Hepatocyte (in vitro differentiated cells): ENCODE data around the gene GRM1. TPM values are rescaled to one million over a fixed set of nuclear protein-coding genes. Genes with fewer than 3 reads are reported as not detected.

Source experiments
- DNase-seq: peaks from one replicate; pipeline ENCODE4 v3.0.0-alpha.2; 2016; ENCODE audit warnings: low spot score
- H2AFZ ChIP-seq: fragments of 200-600 bp; sonication (generic); 2 replicates; pipeline ENCODE4 v1.6.0; 2016; ENCODE audit warnings: antibody characterized with exemption, mild to moderate bottlenecking
- H3K27ac ChIP-seq: fragments of 200-600 bp; sonication (generic); 2 replicates; pipeline ENCODE4 v1.5.1; 2016; ENCODE audit warnings: mild to moderate bottlenecking
- H3K27me3 ChIP-seq: fragments of 200-600 bp; sonication (generic); 2 replicates; pipeline ENCODE4 v1.6.1; 2016
- H3K36me3 ChIP-seq: fragments of 200-600 bp; sonication (generic); replicated peaks from 2 replicates; pipeline ENCODE4 v1.5.1; 2016; ENCODE audit warnings: low read depth; ENCODE audit not compliant: insufficient read depth
- H3K4me1 ChIP-seq: fragments of 200-600 bp; sonication (generic); 2 replicates; pipeline ENCODE4 v1.5.1; 2016; ENCODE audit warnings: mild to moderate bottlenecking, moderate library complexity; ENCODE audit not compliant: insufficient read depth
- H3K4me2 ChIP-seq: fragments of 200-600 bp; sonication (generic); 2 replicates; pipeline ENCODE4 v1.6.0; 2016
- H3K4me3 ChIP-seq: fragments of 200-600 bp; sonication (generic); 2 replicates; pipeline ENCODE4 v1.5.1; 2016; ENCODE audit warnings: mild to moderate bottlenecking
- H3K79me2 ChIP-seq: fragments of 200-600 bp; sonication (generic); 2 replicates; pipeline ENCODE4 v1.6.0; 2017; ENCODE audit warnings: mild to moderate bottlenecking
- H3K9me2 ChIP-seq: fragments of 200-600 bp; sonication (generic); replicated peaks from 2 replicates; pipeline ENCODE4 v1.6.0; 2017; ENCODE audit warnings: mild to moderate bottlenecking; ENCODE audit not compliant: insufficient read depth
- H3K9me3 ChIP-seq: fragments of 200-600 bp; sonication (generic); 2 replicates; pipeline ENCODE4 v1.5.1; 2016; ENCODE audit warnings: low read depth, mild to moderate bottlenecking
- H4K20me1 ChIP-seq: fragments of 200-600 bp; sonication (generic); 2 replicates; pipeline ENCODE4 v1.6.0; 2016; ENCODE audit warnings: mild to moderate bottlenecking; ENCODE audit not compliant: insufficient read depth, poor library complexity, severe bottlenecking
- CTCF ChIP-seq: fragments of 200-600 bp; sonication (generic); IDR thresholded peaks from 2 replicates; pipeline ENCODE4 v1.5.1; 2016; ENCODE audit warnings: antibody characterized with exemption, mild to moderate bottlenecking; ENCODE audit not compliant: poor library complexity
- EZH2 ChIP-seq: fragments of 200-600 bp; sonication (generic); IDR thresholded peaks from 2 replicates; pipeline ENCODE4 v1.6.1; 2016; ENCODE audit warnings: antibody characterized with exemption, mild to moderate bottlenecking, borderline replicate concordance
- EZH2phosphoT487 ChIP-seq: fragments of 200-600 bp; sonication (generic); IDR thresholded peaks from one replicate; pipeline ENCODE4 v1.6.1; 2018; ENCODE audit warnings: antibody characterized with exemption, mild to moderate bottlenecking, low read depth, moderate library complexity; ENCODE audit not compliant: unreplicated experiment, severe bottlenecking
- WGBS: methylation state at CpG from one replicate; pipeline ENCODE4 v1.1.6; 2016; ENCODE audit warnings: low lambda C conversion rate; ENCODE audit errors: missing lambda C conversion rate; 5-methylcytosine and 5-hydroxymethylcytosine counted together
- polyA plus RNA-seq: library from polyadenylated mRNA; unstranded; fragments of >200 nt; fragmentation: Nextera tagmentation; extraction: Ambion mirVana; gene quantifications from 2 replicates; pipeline ENCODE4 v1.2.1, GENCODE V29; 2016
- total RNA-seq: library from RNA; depleted of rRNA; stranded (reverse); fragments of >200 nt; gene quantifications from 2 replicates; pipeline ENCODE4 v1.2.3, GENCODE V29; 2014

GRM1 gene
- total and polyA plus RNA-seq, 2 experiments from 2014 or later, result 0.17 TPM; not detected in 1

- no peaks in the 10 kb centered on the region for H3K36me3 ChIP-seq
- H3K27me3 ChIP-seq, result no peaks in the 10 kb centered on the region
- no peak overlapping the region for H3K27ac ChIP-seq
- H3K9me3 ChIP-seq, result no peaks in the 10 kb centered on the region
- no peak overlapping the region for H3K4me2 ChIP-seq
- H3K9me2 ChIP-seq, result no peaks in the 10 kb centered on the region
- no peak overlapping the region for H2AFZ ChIP-seq
- no peak for DNase-seq
- no peaks in the 10 kb centered on the region for H3K4me1 ChIP-seq
- TF ChIP-seq EZH2phosphoT487, result no peak
- TF ChIP-seq EZH2, result no peak
- no peak for TF ChIP-seq CTCF
- no peak overlapping the region for H3K4me3 ChIP-seq
- H4K20me1 ChIP-seq, result no peaks in the 10 kb centered on the region
- no peaks in the 10 kb centered on the region for H3K79me2 ChIP-seq
- 75% methylated on average over 2 of the region's 2 CpGs for WGBS
Observed at GRCh38 chr6:146106532-146106931, 77.7 kb downstream of the GRM1 start.

- no peaks in the 10 kb centered on the region for H4K20me1 ChIP-seq
- 67% methylated on average over 1 of the region's 1 CpG for WGBS
- H3K9me3 ChIP-seq, result no peaks in the 10 kb centered on the region
Observed at GRCh38 chr6:146110990-146111389, 82.1 kb downstream of the GRM1 start.

DNA sequence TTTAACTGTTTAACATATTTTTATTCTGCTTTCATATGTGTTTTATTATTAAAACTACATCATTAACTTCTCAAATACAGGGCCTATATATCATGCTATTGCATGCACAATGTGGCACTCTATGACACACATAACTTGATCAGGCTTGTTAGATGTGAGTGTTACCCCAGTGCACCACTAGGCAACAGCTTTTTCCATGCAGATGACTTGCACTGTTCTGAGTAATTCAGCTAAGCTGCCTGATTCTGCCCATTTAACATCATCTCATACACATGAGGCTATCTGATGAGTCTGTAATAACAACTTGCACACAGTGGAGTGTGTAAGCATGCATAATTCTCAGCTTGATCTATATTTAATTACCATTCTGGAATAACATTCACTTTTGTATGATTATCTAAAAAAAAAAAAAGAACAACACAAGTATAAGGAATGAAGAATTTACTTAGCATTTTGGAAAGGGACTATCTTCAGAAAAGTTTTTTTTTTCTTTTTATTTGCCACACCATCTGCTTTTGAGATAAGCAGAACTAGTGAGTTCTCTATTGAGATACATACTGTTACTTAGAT is 83.1 kb downstream of the GRM1 start:
- no peak for DNase-seq
- H3K36me3 ChIP-seq, result no peaks in the 10 kb centered on the region
- TF ChIP-seq EZH2, result no peak
- TF ChIP-seq CTCF, result no peak
- no peak for TF ChIP-seq EZH2phosphoT487
- H3K9me2 ChIP-seq, result no peaks in the 10 kb centered on the region
- H3K27me3 ChIP-seq, result no peaks in the 10 kb centered on the region
- no peak overlapping the region for H3K4me3 ChIP-seq
- H2AFZ ChIP-seq, result no peak overlapping the region
- no peaks in the 10 kb centered on the region for H3K4me1 ChIP-seq
- H4K20me1 ChIP-seq, result no peaks in the 10 kb centered on the region
- no peak overlapping the region for H3K27ac ChIP-seq
- no peaks in the 10 kb centered on the region for H3K79me2 ChIP-seq
- H3K4me2 ChIP-seq, result no peak overlapping the region
- H3K9me3 ChIP-seq, result no peaks in the 10 kb centered on the region

More at GRCh38 chr6:146110990-146111389, 82.1 kb downstream of the GRM1 start:
- Histone ChIP-seq H3K4me2 (no peak overlapping the region), H3K4me1 (no peaks in the 10 kb centered on the region), H3K27me3 (no peaks in the 10 kb centered on the region), H3K79me2 (no peaks in the 10 kb centered on the region), H2AFZ (no peak overlapping the region), H3K27ac (no peak overlapping the region), H3K36me3 (no peaks in the 10 kb centered on the region), H3K4me3 (no peak overlapping the region), H3K9me2 (no peaks in the 10 kb centered on the region)
- no peak for DNase-seq
- TF ChIP-seq EZH2, result no peak
- no peak for TF ChIP-seq EZH2phosphoT487

DNA sequence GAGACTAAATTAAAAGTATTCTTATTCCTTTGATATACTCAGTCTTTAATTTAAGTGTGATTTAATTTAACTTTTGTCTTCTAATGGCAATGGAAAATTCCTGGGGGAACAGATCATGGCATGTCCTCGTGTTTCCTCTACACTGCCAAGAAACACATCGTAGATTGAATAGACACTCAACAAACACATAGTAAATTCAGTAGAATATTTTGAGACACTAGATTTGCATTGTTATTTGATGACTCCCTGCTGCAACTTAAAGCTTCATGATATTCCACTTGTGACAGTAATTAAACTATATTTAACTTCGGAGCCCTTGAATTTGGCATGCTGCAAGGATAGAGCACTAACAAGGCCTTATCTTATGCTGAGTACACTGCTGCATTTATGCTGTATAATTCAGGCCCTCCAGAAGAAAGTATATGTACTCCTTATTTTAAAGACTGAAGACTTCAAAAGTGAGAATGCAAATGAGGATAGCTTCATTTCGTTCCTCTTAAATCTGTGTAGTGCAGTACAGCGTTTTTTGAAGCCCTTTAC is 84.3 kb downstream of the GRM1 start:
- Histone ChIP-seq H2AFZ (no peak overlapping the region), H3K9me3 (no peaks in the 10 kb centered on the region), H3K4me1 (no peaks in the 10 kb centered on the region), H3K4me3 (no peak overlapping the region), H4K20me1 (no peaks in the 10 kb centered on the region), H3K27ac (no peak overlapping the region), H3K4me2 (no peak overlapping the region), H3K27me3 (no peaks in the 10 kb centered on the region), H3K36me3 (no peaks in the 10 kb centered on the region), H3K9me2 (no peaks in the 10 kb centered on the region), H3K79me2 (no peaks in the 10 kb centered on the region)
- 81% methylated on average over 5 of the region's 5 CpGs for WGBS
- no peak for TF ChIP-seq CTCF
- DNase-seq, result no peak
